HepG2 (cell line): Measurements from ENCODE around the gene SNED1. TPM values are rescaled to one million over a fixed set of nuclear protein-coding genes. Genes with fewer than 3 reads are reported as not detected.

Experiments
- ARID5B ChIP-seq: IDR thresholded peaks from 2 replicates; pipeline ENCODE4 v1.4.0; 2020; ENCODE audit warnings: mild to moderate bottlenecking, missing genetic modification reagents
- CCAR2 ChIP-seq: fragments of 200-400 bp; formaldehyde crosslinking; optimal IDR thresholded peaks from 2 replicates; pipeline ENCODE3; 2018; ENCODE audit warnings: low read depth, mild to moderate bottlenecking, low read length, moderate library complexity
- FOSL1 ChIP-seq: sonication (generic); formaldehyde crosslinking; IDR thresholded peaks from 2 replicates; pipeline ENCODE4 v1.9.0; 2021; ENCODE audit warnings: missing genetic modification reagents, borderline replicate concordance
- FOXC1 ChIP-seq: sonication (generic); formaldehyde crosslinking; IDR thresholded peaks from 2 replicates; pipeline ENCODE4 v1.8.0; 2022; ENCODE audit warnings: mild to moderate bottlenecking, missing genetic modification reagents, borderline replicate concordance
- HDAC6 ChIP-seq: fragments of 200-600 bp; sonication (generic); IDR thresholded peaks from 2 replicates; pipeline ENCODE4 v1.7.0; 2017; ENCODE audit warnings: mild to moderate bottlenecking, antibody characterized with exemption, low read length, low read depth
- JDP2 ChIP-seq: sonication (generic); formaldehyde crosslinking; IDR thresholded peaks from 2 replicates; pipeline ENCODE4 v1.8.1; 2022; ENCODE audit warnings: missing genetic modification reagents, borderline replicate concordance
- MAFK ChIP-seq, 2 experiments: IDR thresholded peaks in 1 of 2; conservative IDR thresholded peaks in 1 of 2; 2 replicates each; pipeline ENCODE4 v1.6.1; 2011; ENCODE audit warnings: improper control_type of control experiment in 2 of 2, low read length in 2 of 2
- MTERF4 ChIP-seq: sonication (generic); formaldehyde crosslinking; IDR thresholded peaks from 2 replicates; pipeline ENCODE4 v1.8.0; 2023; ENCODE audit warnings: mild to moderate bottlenecking, missing genetic modification reagents
- NBN ChIP-seq: fragments of 450-650 bp; conservative IDR thresholded peaks from 2 replicates; pipeline ENCODE4 v1.6.1; 2017
- NCOA2 ChIP-seq: sonication (generic); formaldehyde crosslinking; IDR thresholded peaks from 2 replicates; pipeline ENCODE4 v1.8.0; 2022; ENCODE audit warnings: inconsistent platforms
- NFE2L1 ChIP-seq: sonication (generic); formaldehyde crosslinking; IDR thresholded peaks from 2 replicates; pipeline ENCODE4 v1.4.0; 2020; ENCODE audit warnings: missing genetic modification reagents, mild to moderate bottlenecking, borderline replicate concordance
- SCMH1 ChIP-seq: sonication (generic); formaldehyde crosslinking; IDR thresholded peaks from 2 replicates; pipeline ENCODE4 v1.9.0; 2021; ENCODE audit warnings: missing genetic modification reagents, mild to moderate bottlenecking, borderline replicate concordance
- SP1 ChIP-seq, 2 experiments: fragments of 450-650 bp in 1 of 2; sonication (generic) in 1 of 2; formaldehyde crosslinking in 1 of 2; IDR thresholded peaks; 2 replicates each; pipeline versions ENCODE4 v1.4.0 to v1.6.1; 2016 to 2020; ENCODE audit warnings: missing genetic modification reagents in 1 of 2
- U2AF2 ChIP-seq: fragments of 200-400 bp; formaldehyde crosslinking; IDR thresholded peaks from 2 replicates; pipeline ENCODE4 v1.6.1; 2017; ENCODE audit warnings: low read depth, mild to moderate bottlenecking, low read length
- ZBTB39 ChIP-seq: sonication (generic); formaldehyde crosslinking; IDR thresholded peaks from 2 replicates; pipeline ENCODE4 v1.5.0; 2020; ENCODE audit warnings: missing genetic modification reagents
- ZBTB4 ChIP-seq: sonication (generic); formaldehyde crosslinking; IDR thresholded peaks from 2 replicates; pipeline ENCODE4 v1.4.0; 2020; ENCODE audit warnings: missing genetic modification reagents, mild to moderate bottlenecking, borderline replicate concordance
- ZFX ChIP-seq: sonication (generic); formaldehyde crosslinking; IDR thresholded peaks from 2 replicates; pipeline ENCODE4 v1.4.0; 2020; ENCODE audit warnings: mild to moderate bottlenecking, low read depth, missing genetic modification reagents, moderate library complexity
- ZNF205 ChIP-seq: IDR thresholded peaks from 2 replicates; pipeline ENCODE4 v1.6.1; 2018; ENCODE audit warnings: missing biosample characterization, missing genetic modification reagents
- ZNF256 ChIP-seq: sonication (generic); formaldehyde crosslinking; conservative IDR thresholded peaks from 2 replicates; pipeline ENCODE4 v1.4.0; 2020; ENCODE audit warnings: missing genetic modification reagents
- ZNF563 ChIP-seq: sonication (generic); formaldehyde crosslinking; IDR thresholded peaks from 2 replicates; pipeline ENCODE4 v1.8.0; 2022; ENCODE audit warnings: mild to moderate bottlenecking, moderate library complexity, missing genetic modification reagents
- polyA plus RNA-seq, 8 experiments: library from polyadenylated mRNA; depleted of rRNA in 3 of 8; stranded (reverse) in 7 of 8; unstranded in 1 of 8; fragments of >200 nt; fragmentation: Illumina TruSeq in 4 of 8; extraction: Trizol in 4 of 8; gene quantifications; 2 replicates each; pipeline versions ENCODE4 v1.2.1 to v1.2.3, GENCODE V29; 2011 to 2016; ENCODE audit warnings: low read depth in 4 of 8, missing spikeins in 1 of 8, mixed read lengths in 1 of 8; ENCODE audit not compliant: insufficient read depth in 1 of 8
- total RNA-seq, 5 experiments: library from RNA; depleted of rRNA; stranded (reverse); fragments of >200 nt; fragmentation: Illumina TruSeq; extraction: Trizol; gene quantifications; 2 replicates each; pipeline ENCODE4 v1.2.3, GENCODE V29; 2016; ENCODE audit warnings: low read depth in 1 of 5

The SNED1 gene
- total and polyA plus RNA-seq, 2 of the 13 experiments (the other 11 are each of a cell fraction or from before 2014, with no cell fraction given), result 0.15 to 0.65 TPM

- TF ChIP-seq ZBTB4 (CRISPR knock-in tag) (peak; percentile 98), U2AF2 (no peak), FOXC1 (CRISPR knock-in tag) (peak; percentile 95; the same call in 1 of the 2 replicates), ARID5B (peak; percentile 94), HDAC6 (no peak), CCAR2 (peak; percentile 98), NBN (no peak), ZNF256 (CRISPR knock-in tag) (peak; percentile 89), JDP2 (CRISPR knock-in tag) (peak; percentile 73; the same call in 1 of the 2 replicates), MTERF4 (peak; percentile 100), ZNF205 (CRISPR knock-in tag) (peak; percentile 98), NCOA2 (CRISPR knock-in tag) (peak; percentile 85), NFE2L1 (CRISPR knock-in tag) (no peak), SP1 (IDR thresholded peaks at IDR 0.05) (no peak), SP1 (CRISPR knock-in tag; IDR thresholded peaks at IDR 0.05) (peak; percentile 98), FOSL1 (CRISPR knock-in tag) (peak; percentile 56; the same call in 1 of the 2 replicates), ZBTB39 (CRISPR knock-in tag) (no peak), SCMH1 (CRISPR knock-in tag) (no peak), ZFX (peak; percentile 99), ZNF563 (CRISPR knock-in tag) (peak; percentile 100), MAFK (conservative IDR thresholded peaks at IDR 0.05 in 1 of 2, IDR thresholded peaks at IDR 0.05 in 1 of 2; ENCODE audit: low read length in 2 of 2) (no peak)
Observed at GRCh38 chr2:241102239-241102803, 103.9 kb downstream of the SNED1 start, which contains the start of gene MTERF4 (continued).
